ENCODE measurements around the gene SLC12A7.

The SLC12A7 gene

GRCh38 chr5:1118738-1119137 lies 6.9 kb upstream of the SLC12A7 start:
- H3K9me3 ChIP-seq (ENCODE audit: low read depth, low read length): no peaks in the 10 kb centered on the region
- no peak for DNase-seq (ENCODE audit: low read depth, low spot score)
- H3K36me3 ChIP-seq (ENCODE audit: insufficient read depth, low read length): no peaks in the 10 kb centered on the region
- peak overlapping the region; percentile 6; the same call in 1 of the 2 replicates for H3K4me3 ChIP-seq
- no peak overlapping the region for H3K27ac ChIP-seq
- TF ChIP-seq EZH2 (IDR thresholded peaks at IDR 0.05) (no peak), FOXP2 (optimal IDR thresholded peaks at IDR 0.05; ENCODE audit: control extremely low read depth, extremely low read length, insufficient read depth) (no peak), POLR2AphosphoS5 (IDR thresholded peaks at IDR 0.05; ENCODE audit: borderline replicate concordance, low read depth, low read length) (no peak)
- H3K9ac ChIP-seq (ENCODE audit: insufficient read length): no peak overlapping the region

GRCh38 chr5:1118231-1118698 lies 6.4 kb upstream of the SLC12A7 start:
- H3K27ac ChIP-seq: peak overlapping the region; percentile 48; the same call in 1 of the 2 replicates
- DNase-seq (ENCODE audit: low read depth, low spot score): no peak
- no peaks in the 10 kb centered on the region for H3K36me3 ChIP-seq (ENCODE audit: insufficient read depth, low read length)
- TF ChIP-seq EZH2 (IDR thresholded peaks at IDR 0.05) (no peak), POLR2AphosphoS5 (IDR thresholded peaks at IDR 0.05; ENCODE audit: borderline replicate concordance, low read depth, low read length) (no peak), FOXP2 (optimal IDR thresholded peaks at IDR 0.05; ENCODE audit: control extremely low read depth, extremely low read length, insufficient read depth) (no peak)
- no peak overlapping the region for H3K9ac ChIP-seq (ENCODE audit: insufficient read length)
- peak overlapping the region; percentile 6; the same call in 1 of the 2 replicates for H3K4me3 ChIP-seq
- H3K9me3 ChIP-seq (ENCODE audit: low read depth, low read length): no peaks in the 10 kb centered on the region

- no peak for DNase-seq (ENCODE audit: low read depth, low spot score)
Measured at GRCh38 chr5:1116977-1117376, 5.1 kb upstream of the SLC12A7 start.

GRCh38 chr5:1116109-1116740 lies 4.4 kb upstream of the SLC12A7 start:
- no peak overlapping the region for H3K9ac ChIP-seq (ENCODE audit: insufficient read length)
- H3K9me3 ChIP-seq (ENCODE audit: low read depth, low read length): no peaks in the 10 kb centered on the region
- H3K27ac ChIP-seq: no peak overlapping the region
- no peak overlapping the region for H3K4me3 ChIP-seq
- DNase-seq (ENCODE audit: low read depth, low spot score): no peak
- no peaks in the 10 kb centered on the region for H3K36me3 ChIP-seq (ENCODE audit: insufficient read depth, low read length)
- TF ChIP-seq EZH2 (IDR thresholded peaks at IDR 0.05) (no peak), POLR2AphosphoS5 (IDR thresholded peaks at IDR 0.05; ENCODE audit: borderline replicate concordance, low read depth, low read length) (no peak), FOXP2 (optimal IDR thresholded peaks at IDR 0.05; ENCODE audit: control extremely low read depth, extremely low read length, insufficient read depth) (no peak)

More at GRCh38 chr5:1116977-1117376, 5.1 kb upstream of the SLC12A7 start:
- Histone ChIP-seq H3K27ac (no peak overlapping the region), H3K9me3 (ENCODE audit: low read depth, low read length) (no peaks in the 10 kb centered on the region), H3K9ac (ENCODE audit: insufficient read length) (no peak overlapping the region), H3K4me3 (no peak overlapping the region), H3K36me3 (ENCODE audit: insufficient read depth, low read length) (no peaks in the 10 kb centered on the region)
- TF ChIP-seq FOXP2 (optimal IDR thresholded peaks at IDR 0.05; ENCODE audit: control extremely low read depth, extremely low read length, insufficient read depth) (no peak), POLR2AphosphoS5 (IDR thresholded peaks at IDR 0.05; ENCODE audit: borderline replicate concordance, low read depth, low read length) (no peak), EZH2 (IDR thresholded peaks at IDR 0.05) (no peak)

GRCh38 chr5:1115123-1115815 lies 3.4 kb upstream of the SLC12A7 start:
- TF ChIP-seq FOXP2 (optimal IDR thresholded peaks at IDR 0.05; ENCODE audit: control extremely low read depth, extremely low read length, insufficient read depth) (no peak), EZH2 (IDR thresholded peaks at IDR 0.05) (no peak), POLR2AphosphoS5 (IDR thresholded peaks at IDR 0.05; ENCODE audit: borderline replicate concordance, low read depth, low read length) (no peak)
- no peak for DNase-seq (ENCODE audit: low read depth, low spot score)
- no peaks in the 10 kb centered on the region for H3K36me3 ChIP-seq (ENCODE audit: insufficient read depth, low read length)
- H3K9ac ChIP-seq (ENCODE audit: insufficient read length): no peak overlapping the region
- no peak overlapping the region for H3K4me3 ChIP-seq
- no peaks in the 10 kb centered on the region for H3K9me3 ChIP-seq (ENCODE audit: low read depth, low read length)
- H3K27ac ChIP-seq: no peak overlapping the region

- no peak for DNase-seq (ENCODE audit: low read depth, low spot score)
Measured at GRCh38 chr5:1113805-1114586, 2.1 kb upstream of the SLC12A7 start.

GRCh38 chr5:1113332-1113690 lies 1.4 kb upstream of the SLC12A7 start:
- no peak overlapping the region for H3K27ac ChIP-seq
- no peaks in the 10 kb centered on the region for H3K9me3 ChIP-seq (ENCODE audit: low read depth, low read length)
- TF ChIP-seq POLR2AphosphoS5 (IDR thresholded peaks at IDR 0.05; ENCODE audit: borderline replicate concordance, low read depth, low read length): no peak
- TF ChIP-seq EZH2 (IDR thresholded peaks at IDR 0.05): no peak
- TF ChIP-seq FOXP2 (optimal IDR thresholded peaks at IDR 0.05; ENCODE audit: control extremely low read depth, extremely low read length, insufficient read depth): no peak
- no peak overlapping the region for H3K4me3 ChIP-seq
- no peaks in the 10 kb centered on the region for H3K36me3 ChIP-seq (ENCODE audit: insufficient read depth, low read length)
- no peak overlapping the region for H3K9ac ChIP-seq (ENCODE audit: insufficient read length)
- no peak for DNase-seq (ENCODE audit: low read depth, low spot score)

More at GRCh38 chr5:1113805-1114586, 2.1 kb upstream of the SLC12A7 start:
- no peaks in the 10 kb centered on the region for H3K36me3 ChIP-seq (ENCODE audit: insufficient read depth, low read length)
- TF ChIP-seq EZH2 (IDR thresholded peaks at IDR 0.05): no peak
- TF ChIP-seq FOXP2 (optimal IDR thresholded peaks at IDR 0.05; ENCODE audit: control extremely low read depth, extremely low read length, insufficient read depth): no peak
- TF ChIP-seq POLR2AphosphoS5 (IDR thresholded peaks at IDR 0.05; ENCODE audit: borderline replicate concordance, low read depth, low read length): no peak
- no peak overlapping the region for H3K9ac ChIP-seq (ENCODE audit: insufficient read length)
- no peaks in the 10 kb centered on the region for H3K9me3 ChIP-seq (ENCODE audit: low read depth, low read length)
- no peak overlapping the region for H3K4me3 ChIP-seq
- H3K27ac ChIP-seq: no peak overlapping the region

Data from SK-N-MC (cell line).